Suprapubic skin (tissue), 4 donors: ENCODE results near the gene TMEM213.

ENCODE experiments used
- POLR2A ChIP-seq, 2 donors: fragments of 450-650 bp; IDR thresholded peaks; one replicate each; pipeline ENCODE4 v1.6.1; 2017; ENCODE audit warnings: antibody characterized with exemption in 2 of 2, mild to moderate bottlenecking in 2 of 2, moderate library complexity in 2 of 2
- POLR2AphosphoS5 ChIP-seq, 3 donors: sonication (generic); formaldehyde crosslinking; IDR thresholded peaks; one replicate each; pipeline ENCODE4 v1.6.1; 2017; ENCODE audit warnings: antibody characterized with exemption in 3 of 3
- TF ChIP-seq, protein P1 (sequence below), 2 donors: fragments of 200-600 bp in 1 of 2; fragments of 450-650 bp in 1 of 2; sonication (generic) in 1 of 2; IDR thresholded peaks; one replicate each; pipeline ENCODE4 v1.5.1; 2016 to 2019; ENCODE audit warnings: antibody characterized with exemption in 2 of 2, mild to moderate bottlenecking in 1 of 2, moderate library complexity in 1 of 2

DNA sequence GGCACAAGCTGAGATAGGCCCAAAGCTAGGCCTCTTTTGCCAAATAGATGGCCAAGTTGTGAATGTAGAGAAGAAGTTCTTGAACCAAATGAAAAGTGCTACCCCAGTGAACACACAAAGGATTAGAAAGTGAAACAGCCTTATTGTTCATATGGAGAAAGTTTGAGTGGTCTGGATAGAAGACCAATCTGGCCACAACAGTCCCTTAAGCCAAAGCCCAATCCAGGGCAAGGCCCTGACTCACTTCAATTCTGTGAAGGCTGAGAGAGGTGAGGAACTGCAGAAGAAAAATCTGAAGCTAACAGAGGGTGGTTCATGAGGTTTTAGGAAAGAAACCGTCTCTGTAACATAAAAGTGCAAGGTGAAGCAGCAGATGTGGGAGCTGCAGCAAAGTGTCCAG, 18.9 kb downstream of the TMEM213 start:
- TF ChIP-seq, protein P1, sequence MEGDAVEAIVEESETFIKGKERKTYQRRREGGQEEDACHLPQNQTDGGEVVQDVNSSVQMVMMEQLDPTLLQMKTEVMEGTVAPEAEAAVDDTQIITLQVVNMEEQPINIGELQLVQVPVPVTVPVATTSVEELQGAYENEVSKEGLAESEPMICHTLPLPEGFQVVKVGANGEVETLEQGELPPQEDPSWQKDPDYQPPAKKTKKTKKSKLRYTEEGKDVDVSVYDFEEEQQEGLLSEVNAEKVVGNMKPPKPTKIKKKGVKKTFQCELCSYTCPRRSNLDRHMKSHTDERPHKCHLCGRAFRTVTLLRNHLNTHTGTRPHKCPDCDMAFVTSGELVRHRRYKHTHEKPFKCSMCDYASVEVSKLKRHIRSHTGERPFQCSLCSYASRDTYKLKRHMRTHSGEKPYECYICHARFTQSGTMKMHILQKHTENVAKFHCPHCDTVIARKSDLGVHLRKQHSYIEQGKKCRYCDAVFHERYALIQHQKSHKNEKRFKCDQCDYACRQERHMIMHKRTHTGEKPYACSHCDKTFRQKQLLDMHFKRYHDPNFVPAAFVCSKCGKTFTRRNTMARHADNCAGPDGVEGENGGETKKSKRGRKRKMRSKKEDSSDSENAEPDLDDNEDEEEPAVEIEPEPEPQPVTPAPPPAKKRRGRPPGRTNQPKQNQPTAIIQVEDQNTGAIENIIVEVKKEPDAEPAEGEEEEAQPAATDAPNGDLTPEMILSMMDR (IDR thresholded peaks at IDR 0.05): no peak
- TF ChIP-seq POLR2A (IDR thresholded peaks at IDR 0.05) (no peak), POLR2AphosphoS5 (IDR thresholded peaks at IDR 0.05) (no peak)
